GM19025 (cell line): ENCODE data around the gene TSC1.
"Not testable (repeated sequence)": the region's sequence is repeated elsewhere in the genome, so short reads cannot be mapped to it uniquely, and the experiment has no call there.

Experiments
- ATAC-seq: cut with Tn5 transposase; IDR thresholded peaks from one replicate; pipeline ENCODE4 v1.9.1; 2021; ENCODE audit warnings: mild to moderate bottlenecking, low read depth, moderate library complexity; ENCODE audit not compliant: unreplicated experiment

The TSC1 gene

GRCh38 chr9:132978112-132978450 lies 33.7 kb upstream of the TSC1 start:
- no peak for ATAC-seq

- ATAC-seq: no peak
Measured at GRCh38 chr9:132976571-132976970, 32.2 kb upstream of the TSC1 start.

GRCh38 chr9:132975961-132976360 lies 31.5 kb upstream of the TSC1 start:
- no peak for ATAC-seq

DNA sequence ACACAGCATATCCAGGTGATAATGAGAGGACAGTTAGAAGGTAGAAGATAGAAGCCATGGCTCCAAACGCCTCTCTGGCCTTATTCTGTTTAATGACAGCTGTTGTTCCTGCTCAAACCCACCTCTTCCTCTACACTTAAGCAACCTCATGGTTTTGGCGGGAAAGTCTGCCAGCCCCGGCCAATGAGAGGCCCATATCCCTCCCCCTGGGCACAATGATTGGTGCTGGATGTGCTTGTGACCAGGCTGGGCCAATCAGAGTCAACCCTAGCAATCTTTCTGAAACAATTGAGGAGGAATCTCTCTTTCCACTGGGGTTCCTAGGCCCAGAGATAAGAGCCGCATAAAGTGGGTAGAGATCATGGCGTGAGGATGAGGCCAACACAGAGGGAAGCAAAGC lies 29.3 kb upstream of the TSC1 start:
- ATAC-seq: no peak

GRCh38 chr9:132973166-132973565 lies 28.8 kb upstream of the TSC1 start:
- no peak for ATAC-seq

GRCh38 chr9:132970324-132971062 lies 26.1 kb upstream of the TSC1 start:
- no peak for ATAC-seq

GRCh38 chr9:132969783-132970182 lies 25.4 kb upstream of the TSC1 start:
- ATAC-seq: no peak

- ATAC-seq: not testable (repeated sequence)
Measured at GRCh38 chr9:132967908-132968307, 23.5 kb upstream of the TSC1 start.

DNA sequence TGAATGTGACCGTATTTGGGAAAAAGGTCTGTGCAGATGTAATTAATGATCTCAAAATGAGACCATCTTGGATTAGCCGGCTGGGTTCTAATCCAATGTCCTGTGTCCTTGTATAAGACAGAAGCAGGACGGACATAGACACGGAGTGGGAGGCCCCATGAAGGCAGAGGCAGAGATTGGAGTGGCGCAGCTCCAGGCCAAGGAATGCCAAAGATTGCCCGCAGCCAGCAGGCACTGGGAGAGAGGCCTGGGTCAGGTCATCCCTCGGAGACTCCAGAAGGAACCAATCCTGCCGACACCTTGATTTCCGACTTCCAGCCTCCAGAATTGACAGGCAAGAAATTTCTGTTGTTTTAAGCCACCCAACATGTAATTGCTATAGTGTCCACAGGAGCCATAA lies 21.1 kb upstream of the TSC1 start:
- ATAC-seq: no peak

- ATAC-seq: no peak
Measured at GRCh38 chr9:132961002-132961401, 16.6 kb upstream of the TSC1 start.

DNA sequence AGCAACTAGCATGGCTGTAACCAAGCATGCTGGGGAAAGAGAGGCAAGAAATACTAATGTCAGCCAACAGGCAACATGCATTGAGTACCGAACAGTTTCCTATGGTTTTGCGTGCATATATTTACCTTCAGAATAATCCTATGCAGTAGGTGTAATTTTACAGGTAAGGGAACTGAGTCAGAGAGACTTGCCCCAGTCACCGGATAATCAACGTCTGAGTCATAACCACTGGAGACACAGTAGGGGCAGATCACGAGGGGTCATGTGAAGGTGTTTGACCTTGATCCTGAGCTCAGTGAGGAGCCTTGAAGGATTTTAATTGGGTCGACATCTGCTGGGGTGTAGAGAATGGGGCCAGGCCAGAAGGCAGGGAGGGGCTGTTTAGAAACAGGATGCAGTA lies 13.4 kb upstream of the TSC1 start:
- ATAC-seq: no peak

- ATAC-seq: no peak
Measured at GRCh38 chr9:132955768-132956167, 11.4 kb upstream of the TSC1 start.

DNA sequence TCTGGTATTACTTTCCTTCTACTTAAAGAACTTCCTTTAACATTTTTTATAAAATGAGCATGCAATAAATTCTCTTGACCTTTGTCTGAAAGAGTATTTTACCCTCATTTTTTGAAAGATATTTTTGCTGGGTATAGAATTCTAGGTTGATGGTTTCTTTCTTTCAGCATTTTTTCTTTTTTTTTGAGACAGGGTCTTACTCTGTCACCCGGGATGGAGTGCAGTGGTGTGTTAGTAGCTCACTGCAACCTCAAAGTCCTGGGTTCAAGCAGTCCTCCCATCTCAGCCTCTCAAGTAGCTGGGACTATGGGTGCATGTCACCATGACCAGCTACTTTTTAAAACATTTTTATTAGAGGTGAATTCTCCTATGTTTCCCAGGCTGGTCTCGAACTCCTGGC lies 10.7 kb upstream of the TSC1 start:
- ATAC-seq: no peak

DNA sequence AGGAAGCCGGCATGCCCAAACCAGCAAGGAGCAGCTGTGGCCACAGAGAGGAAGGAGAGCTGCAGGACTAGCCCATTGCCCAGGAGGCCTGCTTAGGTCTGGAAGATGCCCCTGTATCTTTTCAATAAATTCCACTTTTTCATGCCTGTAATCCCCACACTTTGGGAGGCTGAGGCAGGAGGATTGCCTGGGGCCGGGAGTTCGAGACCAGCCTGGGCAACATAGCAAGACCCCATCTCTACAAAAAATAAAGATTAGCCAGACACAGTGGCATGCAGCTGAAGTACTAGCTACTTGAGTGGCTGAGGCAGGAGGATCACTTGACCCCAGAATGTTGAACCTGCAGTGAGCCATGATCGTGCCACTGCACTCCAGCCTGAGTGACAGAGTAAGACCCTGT lies 5.3 kb upstream of the TSC1 start:
- ATAC-seq: no peak

GRCh38 chr9:132948482-132949050 lies 4.2 kb upstream of the TSC1 start:
- ATAC-seq: no peak

- ATAC-seq: no peak
Measured at GRCh38 chr9:132947756-132948155, 3.3 kb upstream of the TSC1 start.

- no peak for ATAC-seq
Measured at GRCh38 chr9:132946631-132947295, 2.3 kb upstream of the TSC1 start.

DNA sequence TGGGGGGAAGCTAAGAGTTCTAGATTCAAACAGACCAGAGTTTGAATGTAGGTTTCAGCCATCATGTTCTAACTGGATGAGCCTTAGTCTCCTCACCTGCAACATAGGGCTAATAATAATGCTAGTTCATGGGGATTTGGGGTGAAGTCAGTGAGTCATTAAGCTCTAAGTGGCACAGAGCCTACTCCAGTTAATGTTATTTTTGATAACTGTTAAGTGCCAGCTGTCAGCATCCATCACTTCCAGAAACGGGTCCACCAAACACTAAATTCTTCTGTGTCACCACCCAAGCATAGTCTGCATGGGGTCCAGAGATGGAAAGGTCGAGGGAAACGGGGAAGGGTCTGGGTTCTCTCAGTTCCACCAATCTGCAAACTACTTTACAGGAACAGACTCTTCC lies 1.8 kb upstream of the TSC1 start:
- no peak for ATAC-seq

GRCh38 chr9:132945186-132946130 lies 1.0 kb upstream of the TSC1 start:
- ATAC-seq: no peak

DNA sequence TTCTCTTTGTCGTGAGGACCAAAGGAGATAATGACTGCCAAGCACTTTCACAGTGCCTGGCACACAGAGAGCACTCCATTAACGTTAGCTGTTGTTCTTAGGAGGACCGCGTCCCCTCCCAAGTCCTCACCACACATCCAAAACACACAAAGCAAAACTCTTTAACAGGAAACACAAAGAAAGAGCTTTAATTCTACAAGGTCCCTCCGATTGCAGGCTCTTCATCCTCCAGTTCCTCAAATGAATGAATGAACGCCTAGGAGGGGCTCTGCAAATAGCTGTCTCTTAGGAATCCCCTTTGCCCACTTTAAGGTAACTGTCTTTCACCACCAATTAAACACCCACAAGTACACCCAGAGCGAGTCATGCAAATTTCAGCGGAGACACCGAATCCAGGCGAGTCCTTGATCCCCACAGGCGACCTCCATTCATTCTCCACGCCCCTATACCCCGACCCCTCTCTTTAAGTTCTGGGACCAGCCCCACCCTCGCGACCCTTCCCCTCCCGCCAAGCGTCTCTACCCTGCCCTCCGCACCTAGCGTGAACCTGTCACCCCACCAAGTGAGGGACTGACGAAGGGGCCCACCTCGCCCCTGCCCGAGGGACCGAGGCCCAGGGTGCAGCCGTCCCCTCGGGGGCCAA lies 644 bp downstream of the TSC1 start:
- no peak for ATAC-seq
